Measurements from ENCODE around the gene PROKR2.

Gene PROKR2

DNA sequence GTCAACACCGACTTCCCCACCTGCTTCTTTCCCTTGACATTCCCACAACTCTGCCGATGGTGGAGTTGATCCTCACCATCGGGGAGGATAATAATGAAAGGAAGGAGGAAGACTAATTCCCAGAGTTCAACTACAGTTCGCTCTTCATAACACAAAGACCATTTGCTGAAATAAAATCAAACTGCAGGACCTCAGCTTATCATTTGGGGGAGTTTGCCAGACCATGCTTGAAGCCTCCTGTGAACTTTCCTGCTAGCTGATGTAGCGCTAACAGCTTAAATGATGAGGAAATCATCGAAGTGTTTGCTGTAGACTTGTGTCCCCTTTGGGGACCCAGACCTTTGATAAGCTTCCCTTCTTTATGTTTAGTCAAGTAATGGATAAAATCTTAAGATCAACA lies 26.2 kb downstream of the PROKR2 start:
- in situ Hi-C loops (cut with MboI; ENCODE audit: low sequenced_read_pairs): no loop called here

GRCh38 chr20:5282561-5282960 lies 34.2 kb downstream of the PROKR2 start:
- in situ Hi-C loops (cut with MboI; ENCODE audit: low sequenced_read_pairs): no loop called here

- in situ Hi-C loops (cut with MboI; ENCODE audit: low sequenced_read_pairs): no loop called here
Measured at GRCh38 chr20:5279661-5280060, 37.1 kb downstream of the PROKR2 start.

DNA sequence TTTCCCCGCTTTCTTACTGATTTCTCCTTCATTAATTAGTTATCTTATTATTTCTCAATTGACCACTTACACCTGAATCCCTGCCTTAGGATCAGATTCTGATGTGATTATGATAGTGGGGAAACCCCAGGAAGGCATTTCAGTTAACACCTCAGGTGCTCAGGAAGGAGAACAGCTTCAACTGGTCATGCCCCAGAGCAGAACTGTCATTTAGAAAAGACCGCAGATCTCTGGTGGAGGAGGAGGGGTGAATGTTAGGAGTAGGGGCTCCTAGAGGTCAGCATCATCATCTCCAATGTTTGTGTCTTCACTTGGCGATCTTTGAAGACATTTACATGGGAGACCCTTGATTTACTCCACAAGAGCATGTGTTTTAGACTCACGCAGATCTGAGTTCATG lies 44.5 kb downstream of the PROKR2 start:
- in situ Hi-C loops (cut with MboI; ENCODE audit: low sequenced_read_pairs): no loop called here

DNA sequence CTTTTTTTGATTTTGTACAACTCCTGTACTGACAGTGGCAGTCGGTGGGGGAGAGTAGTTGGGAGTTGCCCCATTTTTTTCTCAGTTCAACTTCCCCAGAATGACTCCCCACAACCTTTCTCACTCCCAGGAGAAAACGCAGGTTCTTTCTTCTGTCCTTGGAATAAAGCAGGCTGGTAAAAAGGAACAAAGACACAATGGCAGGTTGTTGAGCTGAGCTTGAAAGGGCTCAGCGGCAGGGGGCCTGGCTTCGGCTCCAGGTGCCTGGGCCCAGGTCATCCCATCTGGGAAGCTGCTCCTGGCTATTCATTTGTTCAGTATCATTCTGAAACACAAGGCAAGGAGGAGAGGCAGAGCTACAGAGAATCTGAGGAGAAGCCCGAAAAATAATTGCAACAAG lies 46.2 kb downstream of the PROKR2 start:
- in situ Hi-C loops (cut with MboI; ENCODE audit: low sequenced_read_pairs): no loop called here

DNA sequence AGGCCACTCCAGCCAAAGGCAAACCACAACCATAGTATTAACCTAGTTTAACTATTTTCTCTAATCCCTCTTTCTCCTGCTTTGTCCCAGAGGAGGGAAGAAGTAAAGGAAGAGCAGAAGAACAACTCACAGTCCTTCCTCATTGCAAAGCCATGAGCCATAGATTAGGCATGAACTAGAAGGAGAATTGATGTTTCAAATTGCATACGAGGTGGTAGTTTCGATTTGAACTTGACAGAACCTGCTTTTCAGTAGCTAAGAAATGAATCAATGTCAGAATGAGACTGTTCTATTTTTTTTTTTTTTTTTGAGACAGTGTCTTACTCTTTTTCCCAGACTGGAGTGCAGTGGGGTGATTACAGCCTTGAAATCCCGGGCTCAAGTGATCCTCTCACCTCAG lies 48.3 kb downstream of the PROKR2 start:
- in situ Hi-C loops (cut with MboI; ENCODE audit: low sequenced_read_pairs): no loop called here

GRCh38 chr20:5267092-5267491 lies 49.7 kb downstream of the PROKR2 start:
- in situ Hi-C loops (cut with MboI; ENCODE audit: low sequenced_read_pairs): no loop called here

All from hTERT RPE-1 (cell line).